Measurements from ENCODE around the gene BMPR2. TPM values are rescaled to one million over a fixed set of nuclear protein-coding genes. Genes with fewer than 3 reads are reported as not detected.

The BMPR2 gene
- polyA plus RNA-seq, 3 donors, result 4.1 to 17.7 (median 12.3) TPM

- 65 to 75% (median 74%) methylated on average over 3 of the region's 3 CpGs for WGBS, 3 donors
- H3K27ac ChIP-seq (ENCODE audit: low read depth, low read length), result no peak overlapping the region
These were observed 233.4 kb downstream of the BMPR2 start for GRCh38 chr2:202609381-202610145.

DNA sequence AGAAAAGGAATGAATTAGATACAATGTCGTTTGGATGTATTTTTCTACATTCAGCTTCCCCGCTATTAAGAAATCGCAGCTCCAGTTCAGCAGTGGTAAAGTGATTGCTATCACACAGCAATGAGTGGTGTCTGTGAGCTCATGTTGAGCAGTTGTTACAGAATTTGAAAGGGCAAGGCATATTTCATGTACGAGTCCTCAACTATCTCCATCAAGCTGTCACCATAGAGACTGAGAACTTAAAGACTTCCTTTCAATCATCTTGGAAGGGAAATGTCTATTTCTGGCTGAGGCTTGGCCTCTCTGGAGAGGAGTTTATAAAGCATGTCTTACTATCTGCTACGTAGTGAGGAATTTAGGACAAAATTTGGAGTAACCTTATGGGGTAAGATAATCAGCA is 234.3 kb downstream of the BMPR2 start:
- H3K27ac ChIP-seq (ENCODE audit: low read depth, low read length), result no peak overlapping the region
- 82 to 90% (median 86%) methylated on average over 5 of the region's 5 CpGs for WGBS, 3 donors

- no peak overlapping the region for H3K27ac ChIP-seq (ENCODE audit: low read depth, low read length)
- 90 to 100% (median 97%) methylated on average over 1 of the region's 1 CpG for WGBS, 3 donors
These were observed 236.0 kb downstream of the BMPR2 start for GRCh38 chr2:202612145-202612544.

GRCh38 chr2:202613479-202613878 is 237.4 kb downstream of the BMPR2 start:
- WGBS, 3 donors, result 73 to 83% (median 80%) methylated on average over 2 of the region's 4 CpGs

More at GRCh38 chr2:202613479-202613878, 237.4 kb downstream of the BMPR2 start:
- H3K27ac ChIP-seq (ENCODE audit: low read depth, low read length), result no peak overlapping the region

Other genes starting within 250 kb of the BMPR2 start
- gene SUMO1, start 137.7 kb upstream of the BMPR2 start, polyA plus RNA-seq, result 100 to 1,000 TPM in 1 of 3 donors, 10 to 100 TPM in 2; 27.4 to 120 (median 54.8) TPM
- 10 to 100 TPM; 29.3 to 56.9 (median 46.3) TPM for gene NOP58, start 110.6 kb upstream of the BMPR2 start, polyA plus RNA-seq